GM19035 (cell line): ENCODE data around the gene SUGCT.
"Not testable (repeated sequence)": the region's sequence is repeated elsewhere in the genome, so short reads cannot be mapped to it uniquely, and the experiment has no call there.

Experiments used
- ATAC-seq: cut with Tn5 transposase; IDR thresholded peaks from one replicate; pipeline ENCODE4 v1.9.1; 2021; ENCODE audit not compliant: unreplicated experiment

The SUGCT gene

GRCh38 chr7:40393660-40394059 lies 258.9 kb downstream of the SUGCT start:
- ATAC-seq: no peak

- ATAC-seq: no peak
Observed at GRCh38 chr7:40394400-40394799, 259.6 kb downstream of the SUGCT start.

- no peak for ATAC-seq
Observed at GRCh38 chr7:40400525-40400924, 265.7 kb downstream of the SUGCT start.

GRCh38 chr7:40401406-40401805 lies 266.6 kb downstream of the SUGCT start:
- ATAC-seq: no peak

DNA sequence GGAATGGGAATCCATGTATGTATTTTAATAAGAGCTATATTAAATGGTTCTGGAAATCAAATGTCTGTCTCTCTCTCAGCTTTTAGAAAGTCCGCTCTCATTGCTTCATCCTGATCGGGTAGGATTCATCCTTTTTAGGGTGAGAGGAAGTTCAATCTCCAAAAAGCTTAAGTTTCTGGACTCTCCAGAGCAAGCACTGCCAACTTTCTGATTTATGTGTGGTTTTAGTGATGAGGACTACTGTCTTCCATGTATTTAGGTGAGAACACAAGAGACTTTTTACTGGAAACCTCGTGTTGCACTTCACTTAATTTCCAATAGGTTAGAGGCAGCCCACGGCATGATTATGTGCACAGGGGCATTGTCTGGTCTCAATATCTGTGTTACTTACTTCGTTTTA lies 267.9 kb downstream of the SUGCT start:
- no peak for ATAC-seq

DNA sequence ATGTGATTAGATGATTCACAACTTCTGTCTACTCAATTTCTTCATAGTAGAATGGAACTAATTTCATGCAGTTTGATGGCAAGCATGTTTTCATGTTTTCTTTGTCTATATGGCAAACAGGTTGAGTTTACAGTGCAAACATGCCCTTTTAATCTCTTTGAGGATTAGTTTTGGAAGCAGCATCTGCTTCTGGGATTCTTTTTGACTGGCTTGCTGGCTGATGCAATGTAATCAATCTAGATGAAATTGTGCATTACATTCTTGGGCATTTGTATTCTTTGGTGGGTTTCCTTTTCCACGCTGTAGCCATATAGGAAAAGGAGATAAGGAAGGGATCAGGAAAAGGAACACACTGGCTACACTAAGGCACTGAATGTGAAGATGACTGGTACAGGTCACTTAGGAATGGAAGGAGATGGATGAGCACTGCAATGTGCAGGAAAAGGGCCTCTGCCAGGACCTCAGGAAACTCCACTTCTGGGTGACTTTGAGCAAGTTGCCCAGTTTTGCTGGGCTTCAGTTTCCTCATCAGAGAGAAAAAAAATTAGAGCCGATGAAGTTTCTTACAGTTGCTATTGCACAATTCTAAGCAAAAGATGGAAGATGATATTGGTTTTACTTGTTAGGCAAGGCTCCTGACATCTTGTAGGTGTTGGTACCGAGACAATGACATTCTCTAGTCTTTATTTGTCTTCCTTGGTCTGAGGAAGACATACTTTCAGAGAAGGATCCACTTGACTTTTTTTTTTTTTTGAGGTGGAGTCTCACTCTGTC lies 269.1 kb downstream of the SUGCT start:
- no peak for ATAC-seq

DNA sequence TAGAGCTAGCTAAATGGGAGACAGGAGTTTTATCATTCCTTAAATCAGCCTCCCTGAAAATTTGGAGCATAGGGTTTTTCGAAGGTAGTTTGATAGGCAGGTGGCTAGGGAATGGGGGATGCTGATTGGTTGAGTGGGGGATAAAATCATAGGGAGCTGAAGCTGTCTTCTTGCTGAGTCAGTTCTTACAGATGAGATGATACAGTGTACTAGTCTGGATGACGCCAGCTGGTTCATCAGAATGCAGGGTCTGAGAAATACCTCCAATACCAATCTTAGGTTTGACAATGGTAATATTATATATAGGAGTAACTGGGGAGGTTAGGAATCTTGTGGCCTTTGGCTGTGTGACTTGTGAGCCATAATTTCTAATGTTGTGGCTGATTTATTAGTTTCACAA lies 271.2 kb downstream of the SUGCT start:
- no peak for ATAC-seq

GRCh38 chr7:40412323-40412722 lies 277.5 kb downstream of the SUGCT start:
- ATAC-seq: no peak

DNA sequence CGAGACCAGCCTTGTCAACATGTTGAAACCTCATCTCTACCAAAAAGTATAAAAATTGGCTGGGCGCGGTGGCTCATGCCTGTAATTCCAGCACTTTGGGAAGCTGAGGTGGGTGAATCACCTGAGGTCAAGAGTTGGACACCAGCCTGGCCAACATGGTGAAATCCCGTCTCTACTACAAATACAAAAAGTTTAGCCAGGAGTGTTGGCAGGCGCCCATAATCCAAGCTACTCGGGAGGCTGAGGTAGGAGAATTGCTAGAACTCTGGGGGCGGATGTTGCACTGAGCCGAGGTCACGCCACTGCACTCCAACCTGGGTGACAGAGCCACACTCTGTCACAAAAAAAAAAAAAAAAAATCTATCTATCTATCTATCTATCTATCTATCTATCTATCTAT lies 279.9 kb downstream of the SUGCT start:
- not testable (repeated sequence) for ATAC-seq

- no peak for ATAC-seq
Observed at GRCh38 chr7:40418448-40418847, 283.6 kb downstream of the SUGCT start.

GRCh38 chr7:40418983-40419382 lies 284.2 kb downstream of the SUGCT start:
- ATAC-seq: no peak

GRCh38 chr7:40419806-40420205 lies 285.0 kb downstream of the SUGCT start:
- ATAC-seq: no peak

DNA sequence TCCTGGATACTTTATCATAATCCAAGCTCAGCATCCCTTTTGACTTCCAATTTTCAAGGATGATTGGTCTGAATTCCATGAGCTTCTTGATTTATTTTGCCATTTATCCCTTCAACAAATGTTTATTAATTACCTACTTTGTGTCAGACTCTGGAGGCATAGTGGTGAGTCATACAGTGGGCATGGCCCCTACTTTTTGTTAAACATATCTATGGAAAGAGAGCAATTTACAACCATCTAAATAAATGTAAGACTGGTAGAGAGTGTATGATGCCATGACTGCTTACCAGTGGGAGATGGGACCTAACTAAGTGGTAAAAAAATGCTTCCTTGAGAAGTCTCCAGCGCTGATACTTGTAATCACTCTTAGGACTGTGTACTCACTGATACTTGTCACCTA lies 286.6 kb downstream of the SUGCT start:
- ATAC-seq: no peak

- no peak for ATAC-seq
Observed at GRCh38 chr7:40425696-40426095, 290.9 kb downstream of the SUGCT start.

GRCh38 chr7:40428421-40428820 lies 293.6 kb downstream of the SUGCT start:
- no peak for ATAC-seq

DNA sequence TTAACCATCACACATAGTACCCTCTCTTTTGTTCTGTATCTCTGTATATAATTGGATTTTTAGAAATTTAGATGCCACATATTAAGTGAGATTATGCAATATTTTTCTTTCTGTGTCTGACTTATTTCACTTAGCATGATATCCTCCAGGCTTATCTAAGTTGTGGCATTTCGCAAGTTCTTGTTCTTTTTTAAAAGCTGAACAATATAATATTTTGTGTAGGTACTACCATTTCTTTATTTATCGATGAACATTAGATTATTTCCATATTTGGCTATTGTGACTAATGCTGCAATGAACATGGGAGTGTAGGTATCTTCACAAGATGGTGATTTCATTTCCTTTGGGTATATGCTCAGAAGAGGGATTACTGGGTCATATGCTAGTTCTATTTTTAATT lies 295.0 kb downstream of the SUGCT start:
- ATAC-seq: no peak

GRCh38 chr7:40432046-40432445 lies 297.2 kb downstream of the SUGCT start:
- ATAC-seq: no peak

GRCh38 chr7:40436710-40437109 lies 301.9 kb downstream of the SUGCT start:
- no peak for ATAC-seq

GRCh38 chr7:40437498-40437897 lies 302.7 kb downstream of the SUGCT start:
- no peak for ATAC-seq

DNA sequence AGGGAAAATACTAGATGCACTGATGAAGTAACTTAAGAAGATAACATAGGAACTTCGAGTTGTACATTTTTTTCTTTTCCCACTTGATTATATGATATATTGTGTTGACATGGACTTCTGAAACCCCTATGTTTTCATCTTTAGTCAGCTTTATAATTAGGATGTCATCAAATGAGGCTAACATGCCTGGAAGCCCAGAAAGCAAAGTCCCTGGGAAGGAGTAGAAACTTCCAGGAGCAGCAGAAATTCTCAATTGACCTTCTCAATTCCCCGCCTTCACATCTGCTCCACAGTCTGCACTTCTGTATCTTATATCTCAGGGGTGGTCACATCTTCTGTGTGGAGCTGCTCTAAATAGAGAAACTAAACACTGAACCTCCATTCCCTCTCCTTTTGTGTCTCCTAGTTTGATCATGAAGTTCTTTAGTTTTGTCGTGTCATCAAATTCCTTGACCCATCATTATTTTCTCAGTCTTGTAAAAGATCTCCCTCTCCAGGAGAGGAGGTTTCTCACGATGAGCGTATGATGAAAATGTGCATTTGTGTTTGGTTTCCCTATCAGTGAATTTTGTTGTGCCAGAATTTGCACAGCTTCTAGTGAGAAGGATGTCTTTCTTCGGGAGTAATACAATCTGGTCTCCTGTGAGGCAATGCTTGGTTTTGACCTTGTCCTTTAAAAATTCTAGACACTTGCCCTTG lies 303.3 kb downstream of the SUGCT start:
- no peak for ATAC-seq

- no peak for ATAC-seq
Observed at GRCh38 chr7:40439686-40440085, 304.9 kb downstream of the SUGCT start.

- ATAC-seq: no peak
Observed at GRCh38 chr7:40447345-40447744, 312.5 kb downstream of the SUGCT start.

DNA sequence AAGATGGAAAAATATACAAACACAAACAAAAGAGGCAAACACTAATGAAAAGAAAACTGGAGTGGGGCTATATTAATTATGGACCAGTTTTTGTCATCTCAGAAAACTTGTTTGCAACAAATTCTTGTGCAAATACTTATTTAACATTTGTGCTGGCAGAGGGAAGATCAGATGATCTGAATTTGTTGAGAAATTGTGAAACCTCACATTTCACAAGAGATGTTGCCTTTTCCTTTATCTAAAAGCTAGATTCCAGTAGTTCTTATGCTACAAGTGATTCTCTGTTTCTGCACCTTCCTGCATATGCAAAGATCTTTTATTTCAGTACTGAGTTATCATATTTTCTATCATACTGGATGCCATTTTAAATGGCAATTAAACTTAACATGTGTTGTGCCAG lies 320.7 kb downstream of the SUGCT start:
- ATAC-seq: no peak
